SK-N-MC (cell line): ENCODE results near the gene PLEKHG5.

Source experiments
- EZH2 ChIP-seq: fragments of 200-600 bp; sonication (generic); IDR thresholded peaks from one replicate; pipeline ENCODE4 v1.6.1; 2017; ENCODE audit warnings: antibody characterized with exemption
- FOXP2 ChIP-seq: optimal IDR thresholded peaks from 2 replicates; pipeline ENCODE3; 2011; ENCODE audit warnings: mild to moderate bottlenecking, moderate library complexity; ENCODE audit not compliant: insufficient read depth; ENCODE audit errors: extremely low read length, control extremely low read depth
- POLR2AphosphoS5 ChIP-seq: IDR thresholded peaks from 2 replicates; pipeline ENCODE4 v1.6.1; 2012; ENCODE audit warnings: mild to moderate bottlenecking, low read depth, low read length, borderline replicate concordance

GRCh38 chr1:6491480-6491962 is at the start of gene PLEKHG5:
- TF ChIP-seq EZH2 (no peak), FOXP2 (no peak), POLR2AphosphoS5 (no peak)
